Measurements from ENCODE around the gene CEP85L.

DNA sequence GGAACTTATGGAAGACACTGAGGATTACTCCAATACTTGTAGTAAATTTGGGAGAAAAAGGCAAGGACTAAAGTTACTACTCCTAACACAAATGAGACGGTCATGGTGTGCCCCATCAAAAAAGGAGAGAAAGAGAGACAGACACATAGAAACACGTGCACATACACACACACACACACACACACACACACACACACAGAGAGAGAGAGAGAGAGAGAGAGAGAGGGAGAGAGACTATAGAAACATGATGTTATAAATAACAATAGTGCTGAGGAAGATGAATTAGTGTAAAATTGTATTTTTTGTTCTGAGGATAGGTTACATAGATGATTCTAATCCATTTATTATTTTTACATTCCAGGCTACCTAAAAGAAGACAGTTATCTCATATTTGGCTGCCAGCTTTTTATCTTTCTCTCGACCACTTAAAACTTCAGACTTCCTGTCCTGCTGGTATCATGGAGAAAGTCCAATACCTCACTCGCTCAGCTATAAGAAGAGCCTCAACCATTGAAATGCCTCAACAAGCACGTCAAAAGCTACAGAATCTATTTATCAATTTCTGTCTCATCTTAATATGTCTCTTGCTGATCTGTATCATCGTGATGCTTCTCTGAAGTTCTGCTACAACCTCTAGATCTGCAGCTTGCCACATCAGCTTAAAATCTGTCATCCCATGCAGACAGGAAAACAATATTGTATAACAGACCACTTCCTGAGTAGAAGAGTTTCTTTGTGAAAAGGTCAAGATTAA is 92.8 kb downstream of the CEP85L start:
- no peak for TF ChIP-seq POLR2A (IDR thresholded peaks at IDR 0.05)
- TF ChIP-seq POLR2AphosphoS5 (IDR thresholded peaks at IDR 0.05) = no peak
- TF ChIP-seq, protein P1, sequence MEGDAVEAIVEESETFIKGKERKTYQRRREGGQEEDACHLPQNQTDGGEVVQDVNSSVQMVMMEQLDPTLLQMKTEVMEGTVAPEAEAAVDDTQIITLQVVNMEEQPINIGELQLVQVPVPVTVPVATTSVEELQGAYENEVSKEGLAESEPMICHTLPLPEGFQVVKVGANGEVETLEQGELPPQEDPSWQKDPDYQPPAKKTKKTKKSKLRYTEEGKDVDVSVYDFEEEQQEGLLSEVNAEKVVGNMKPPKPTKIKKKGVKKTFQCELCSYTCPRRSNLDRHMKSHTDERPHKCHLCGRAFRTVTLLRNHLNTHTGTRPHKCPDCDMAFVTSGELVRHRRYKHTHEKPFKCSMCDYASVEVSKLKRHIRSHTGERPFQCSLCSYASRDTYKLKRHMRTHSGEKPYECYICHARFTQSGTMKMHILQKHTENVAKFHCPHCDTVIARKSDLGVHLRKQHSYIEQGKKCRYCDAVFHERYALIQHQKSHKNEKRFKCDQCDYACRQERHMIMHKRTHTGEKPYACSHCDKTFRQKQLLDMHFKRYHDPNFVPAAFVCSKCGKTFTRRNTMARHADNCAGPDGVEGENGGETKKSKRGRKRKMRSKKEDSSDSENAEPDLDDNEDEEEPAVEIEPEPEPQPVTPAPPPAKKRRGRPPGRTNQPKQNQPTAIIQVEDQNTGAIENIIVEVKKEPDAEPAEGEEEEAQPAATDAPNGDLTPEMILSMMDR (IDR thresholded peaks at IDR 0.05 in 8 of 11, conservative IDR thresholded peaks at IDR 0.05 in 3 of 11) = no peak
